Breast epithelium (tissue), 4 donors: Measurements from ENCODE around the gene PRPSAP1. TPM values are rescaled to one million over a fixed set of nuclear protein-coding genes. Genes with fewer than 3 reads are reported as not detected.

Source experiments
- DNase-seq, 2 donors: peaks; one replicate each; pipeline ENCODE4 v3.0.0-alpha.2; 2019; ENCODE audit warnings: low spot score in 2 of 2
- H3K27ac ChIP-seq, 2 donors: fragments of 200-600 bp; sonication (generic) in 1 of 2; one replicate each; pipeline ENCODE4 v1.5.1; 2016 to 2019; ENCODE audit warnings: mild to moderate bottlenecking in 1 of 2
- H3K27me3 ChIP-seq, 2 donors: fragments of 200-600 bp; sonication (generic) in 1 of 2; one replicate each; pipeline versions ENCODE4 v1.5.1 to v1.6.0; 2017 to 2019; ENCODE audit warnings: control low read depth in 1 of 2, mild to moderate bottlenecking in 1 of 2
- H3K36me3 ChIP-seq: fragments of 200-600 bp; one replicate; pipeline ENCODE4 v1.5.1; 2019
- H3K4me1 ChIP-seq, 2 donors: fragments of 200-600 bp; sonication (generic); one replicate each; pipeline ENCODE4 v1.5.1; 2016 to 2019; ENCODE audit warnings: control low read depth in 1 of 2
- H3K4me3 ChIP-seq, 3 donors: fragments of 200-600 bp; sonication (generic); 1 replicate in 2 of 3; 2 replicates in 1 of 3; pipeline ENCODE4 v1.5.1; 2016 to 2019; ENCODE audit warnings: mild to moderate bottlenecking in 3 of 3, moderate library complexity in 2 of 3
- H3K9me3 ChIP-seq, 2 donors: fragments of 200-600 bp; sonication (generic) in 1 of 2; one replicate each; pipeline ENCODE4 v1.5.1; 2016 to 2019; ENCODE audit warnings: control low read depth in 1 of 2
- CTCF ChIP-seq, 3 donors: fragments of 450-650 bp; IDR thresholded peaks; one replicate each; pipeline ENCODE4 v1.5.1; 2016 to 2017; ENCODE audit warnings: antibody characterized with exemption in 3 of 3, mild to moderate bottlenecking in 3 of 3, moderate library complexity in 3 of 3
- POLR2A ChIP-seq: fragments of 450-650 bp; IDR thresholded peaks from one replicate; pipeline ENCODE4 v1.6.1; 2016; ENCODE audit warnings: antibody characterized with exemption, mild to moderate bottlenecking, moderate library complexity
- POLR2AphosphoS5 ChIP-seq, 3 donors: sonication (generic); formaldehyde crosslinking; IDR thresholded peaks; one replicate each; pipeline ENCODE4 v1.6.1; 2017; ENCODE audit warnings: antibody characterized with exemption in 3 of 3
- intact Hi-C: fragments of 100-400 bp; cut with DNase I; formaldehyde crosslinking; loops from one replicate; pipeline ENCODE4 v1.15.1; 2023; ENCODE audit warnings: low total_unique reads
- total RNA-seq, 3 donors: library from RNA; depleted of rRNA; stranded (reverse); fragments of >200 nt; gene quantifications; one replicate each; pipeline ENCODE4 v1.1.0, GENCODE V29; 2016

The PRPSAP1 gene
- total RNA-seq, 3 donors from 2014 or later: 71.4 to 110 (median 78.3) TPM

GRCh38 chr17:76357597-76358158 is 4.0 kb upstream of the PRPSAP1 start:
- DNase-seq: no peak
- intact Hi-C loops: no loop called here
- Histone ChIP-seq H3K27me3 (no peaks in the 10 kb centered on the region), H3K4me3 (no peak overlapping the region), H3K9me3 (no peaks in the 10 kb centered on the region), H3K4me1 (peaks cover 0 to 5% of the 10 kb centered on the region in 2 donors), H3K36me3 (no peaks in the 10 kb centered on the region), H3K27ac (no peak overlapping the region)
- TF ChIP-seq POLR2A (no peak), CTCF (IDR thresholded peaks at IDR 0.05) (no peak)

GRCh38 chr17:76356803-76357456 is 3.2 kb upstream of the PRPSAP1 start:
- DNase-seq: no peak
- TF ChIP-seq POLR2A (no peak), CTCF (IDR thresholded peaks at IDR 0.05) (no peak), POLR2AphosphoS5 (IDR thresholded peaks at IDR 0.05) (no peak)
- no peaks in the 10 kb centered on the region for H3K36me3 ChIP-seq
- no peaks in the 10 kb centered on the region for H3K27me3 ChIP-seq
- intact Hi-C loops: no loop called here
- H3K9me3 ChIP-seq: no peaks in the 10 kb centered on the region
- H3K27ac ChIP-seq: no peak overlapping the region
- H3K4me3 ChIP-seq: no peak overlapping the region
- H3K4me1 ChIP-seq: no peaks in the 10 kb centered on the region

- TF ChIP-seq POLR2AphosphoS5 (IDR thresholded peaks at IDR 0.05): no peak
- no peak for TF ChIP-seq CTCF (IDR thresholded peaks at IDR 0.05)
- TF ChIP-seq POLR2A: no peak
- Histone ChIP-seq H3K9me3 (no peaks in the 10 kb centered on the region), H3K4me3 (peak overlapping the region in 1 of 3 donors; percentile 96), H3K36me3 (no peaks in the 10 kb centered on the region), H3K27ac (no peak overlapping the region), H3K4me1 (no peaks in the 10 kb centered on the region), H3K27me3 (no peaks in the 10 kb centered on the region)
- intact Hi-C loops: no loop called here
- no peak for DNase-seq
Measured at GRCh38 chr17:76354747-76355310, 1.1 kb upstream of the PRPSAP1 start.

GRCh38 chr17:76354317-76354729 is 607 bp upstream of the PRPSAP1 start:
- DNase-seq: no peak
- Histone ChIP-seq H3K27ac (peak overlapping the region; percentile 87 to 92), H3K9me3 (no peaks in the 10 kb centered on the region), H3K27me3 (no peaks in the 10 kb centered on the region), H3K4me3 (peak overlapping the region; percentile 83 to 96 (median 93)), H3K36me3 (no peaks in the 10 kb centered on the region), H3K4me1 (no peaks in the 10 kb centered on the region)
- intact Hi-C loops: no loop called here
- TF ChIP-seq CTCF (IDR thresholded peaks at IDR 0.05): no peak
- no peak for TF ChIP-seq POLR2AphosphoS5 (IDR thresholded peaks at IDR 0.05)
- TF ChIP-seq POLR2A: no peak

- Histone ChIP-seq H3K9me3 (no peaks in the 10 kb centered on the region), H3K36me3 (no peaks in the 10 kb centered on the region), H3K4me3 (peak overlapping the region; percentile 83 to 96 (median 93)), H3K27ac (peak overlapping the region; percentile 87 to 92), H3K4me1 (no peaks in the 10 kb centered on the region), H3K27me3 (no peaks in the 10 kb centered on the region)
- DNase-seq: no peak
- no peak for TF ChIP-seq POLR2A
- TF ChIP-seq CTCF (IDR thresholded peaks at IDR 0.05): no peak
- no peak for TF ChIP-seq POLR2AphosphoS5 (IDR thresholded peaks at IDR 0.05)
- intact Hi-C loops: no loop called here
Measured at GRCh38 chr17:76353004-76353598, 615 bp downstream of the PRPSAP1 start.
